CD4-positive, alpha-beta memory T cell (primary cell): ENCODE data around the gene PHF3. TPM values are rescaled to one million over a fixed set of nuclear protein-coding genes. Genes with fewer than 3 reads are reported as not detected.

Experiments
- CTCF ChIA-PET: fragments of 350-600 bp; sonication (Branson Sonifier 250); formaldehyde crosslinking; loops from one replicate; lab custom pipeline; 2021; ENCODE audit warnings: inconsistent platforms; ENCODE audit not compliant: partially characterized antibody; lab: Charles Lee
- POLR2A ChIA-PET: fragments of 350-600 bp; sonication (Branson Sonifier 250); formaldehyde crosslinking; loops from one replicate; lab custom pipeline; 2021; ENCODE audit not compliant: partially characterized antibody; lab: Charles Lee
- DNase-seq, 5 donors: peaks; one replicate each; pipeline versions ENCODE4 v3.0.0 to v3.0.0-alpha.2; 2020 to 2022; ENCODE audit warnings: mixed read lengths in 1 of 5
- H3K27ac ChIP-seq: one replicate; pipeline ENCODE4 v1.7.0; 2013; ENCODE audit warnings: low read depth, low read length
- H3K27me3 ChIP-seq: 2 replicates; pipeline ENCODE4 v1.7.0; 2013; ENCODE audit warnings: mild to moderate bottlenecking, low read length, moderate library complexity; ENCODE audit not compliant: insufficient read depth
- H3K36me3 ChIP-seq: 2 replicates; pipeline ENCODE4 v1.7.0; 2013; ENCODE audit warnings: mild to moderate bottlenecking, low read length, moderate library complexity; ENCODE audit not compliant: insufficient read depth
- H3K4me1 ChIP-seq: 2 replicates; pipeline ENCODE4 v1.7.0; 2013; ENCODE audit warnings: mild to moderate bottlenecking, low read length, moderate library complexity; ENCODE audit not compliant: insufficient read depth
- H3K4me3 ChIP-seq, 2 donors: one replicate each; pipeline ENCODE4 v1.7.0; 2013; ENCODE audit warnings: low read length in 2 of 2, mild to moderate bottlenecking in 1 of 2
- H3K9me3 ChIP-seq, 2 donors: one replicate each; pipeline ENCODE4 v1.7.0; 2013; ENCODE audit warnings: low read length in 2 of 2, control low read depth in 1 of 2; ENCODE audit not compliant: control insufficient read depth in 1 of 2
- H3K27ac Mint-ChIP-seq, 7 donors: one replicate each; pipeline ENCODE4 v1.8.0; 2020 to 2021; ENCODE audit warnings: mixed read lengths in 7 of 7, mild to moderate bottlenecking in 6 of 7, inconsistent platforms in 3 of 7, moderate library complexity in 3 of 7
- H3K27me3 Mint-ChIP-seq, 2 donors: one replicate each; pipeline ENCODE4 v1.8.0; 2020 to 2021; ENCODE audit warnings: mixed read lengths in 2 of 2
- H3K36me3 Mint-ChIP-seq, 2 donors: one replicate each; pipeline ENCODE4 v1.8.0; 2020 to 2021; ENCODE audit warnings: mixed read lengths in 2 of 2, inconsistent platforms in 1 of 2, mild to moderate bottlenecking in 1 of 2
- H3K4me1 Mint-ChIP-seq, 4 donors: one replicate each; pipeline ENCODE4 v1.8.0; 2020 to 2021; ENCODE audit warnings: mixed read lengths in 4 of 4, mild to moderate bottlenecking in 1 of 4
- H3K4me3 Mint-ChIP-seq, 8 donors: one replicate each; pipeline ENCODE4 v1.8.0; 2020 to 2021; ENCODE audit warnings: mixed read lengths in 8 of 8, mild to moderate bottlenecking in 7 of 8, moderate library complexity in 6 of 8, inconsistent platforms in 3 of 8
- H3K9me3 Mint-ChIP-seq, 8 donors: one replicate each; pipeline ENCODE4 v1.8.0; 2020 to 2021; ENCODE audit warnings: mixed read lengths in 8 of 8, mild to moderate bottlenecking in 5 of 8, inconsistent platforms in 3 of 8, moderate library complexity in 1 of 8
- intact Hi-C: fragments of 100-400 bp; cut with micrococcal nuclease; formaldehyde crosslinking; loops from one replicate; pipeline ENCODE4 v1.15.1; 2023
- polyA plus RNA-seq, 2 donors: library from polyadenylated mRNA; unstranded; fragments of 300-500 nt; fragmentation: Illumina TruSeq; gene quantifications; one replicate each; pipeline ENCODE4 v1.2.3, GENCODE V29; 2021
- total RNA-seq, 2 experiments: library from RNA; stranded (reverse); gene quantifications; one replicate each; pipeline ENCODE4 v1.2.3, GENCODE V29; 2021

The PHF3 gene
- total and polyA plus RNA-seq, 4 experiments from 2014 or later: 5.1 to 119 (median 81.1) TPM

DNA sequence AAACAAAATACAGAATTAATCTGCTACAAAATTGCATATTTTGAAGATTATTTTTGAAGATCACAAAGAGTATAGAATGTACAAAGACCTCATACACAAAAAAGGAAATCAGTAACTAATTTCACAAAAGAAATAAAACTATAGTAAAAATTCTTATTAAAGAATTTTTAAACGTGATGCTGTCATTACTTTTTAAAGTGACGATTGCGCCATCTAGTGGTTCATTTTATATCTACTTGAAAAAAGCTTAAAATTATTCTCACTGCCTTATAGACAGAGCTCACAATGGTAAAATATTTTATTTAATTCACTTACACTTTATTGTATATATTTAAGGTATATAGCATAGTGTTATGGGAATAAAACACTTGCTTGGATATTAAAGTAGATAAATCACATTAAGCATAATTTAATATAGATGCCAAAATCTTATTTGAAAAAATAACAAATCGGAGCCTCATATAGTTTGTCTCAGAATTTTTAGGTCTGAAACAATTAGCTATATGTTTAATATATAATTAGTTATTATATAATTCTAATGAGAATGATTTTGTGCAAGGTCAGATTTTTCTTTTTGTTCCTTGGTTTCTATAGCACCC lies 128.8 kb downstream of the PHF3 start:
- no peaks in the 10 kb centered on the region for H3K36me3 Mint-ChIP-seq
- no peak overlapping the region for H3K4me3 Mint-ChIP-seq
- peak in 4 of 5 donors; percentile 36 to 53 (median 44) for DNase-seq
- intact Hi-C loops: loop anchor here (1.0 to 10.0 kb wide), 4 partner anchors 166 to 412 kb away; no protein-coding TSS in a partner anchor
- Histone ChIP-seq H3K27ac (no peak overlapping the region), H3K4me1 (no peaks in the 10 kb centered on the region), H3K9me3 (no peaks in the 10 kb centered on the region), H3K36me3 (no peaks in the 10 kb centered on the region), H3K4me3 (no peak overlapping the region), H3K27me3 (no peaks in the 10 kb centered on the region)
- no peaks in the 10 kb centered on the region for H3K4me1 Mint-ChIP-seq
- H3K27me3 Mint-ChIP-seq: peaks cover 6 to 14% of the 10 kb centered on the region in 2 donors
- peaks cover 0 to 16% (median 9%) of the 10 kb centered on the region in 8 donors for H3K9me3 Mint-ChIP-seq
- ChIA-PET CTCF (interaction anchor here (0.7 to 9.0 kb wide), 13 partner anchors 10 to 412 kb away, joined by 3 to 225 read pairs (median 3); partner anchors contain the start of gene PHF3), POLR2A (interaction anchor here (0.9 to 1.0 kb wide), 2 partner anchors 129 to 166 kb away, joined by 3 read pairs; partner anchors contain the start of gene PHF3)
- H3K27ac Mint-ChIP-seq: no peak overlapping the region

Other genes starting within 250 kb of the PHF3 start
- gene PTP4A1, start 63.3 kb upstream of the PHF3 start, total RNA-seq: 10 to 100 TPM; 22.6 to 30.3 TPM
- 10 to 100 TPM; 41.6 to 96.3 TPM for gene PTP4A1, start 63.3 kb upstream of the PHF3 start, polyA plus RNA-seq